GM18507 (cell line): Measurements from ENCODE around the gene CDKL5.
"Not testable (repeated sequence)": the region's sequence is repeated elsewhere in the genome, so short reads cannot be mapped to it uniquely, and the experiment has no call there.

Experiments used
- DNase-seq: peaks from one replicate; pipeline ENCODE4 v3.0.0; 2011; ENCODE audit warnings: low read depth; ENCODE audit not compliant: insufficient read length; ENCODE audit errors: extremely low spot score
- FAIRE-seq: peaks from 2 replicates; lab custom pipeline; 2011; peaks lifted over from hg19 to GRCh38; lab: Jason Lieb, UNC

CDKL5 gene

GRCh38 chrX:18561020-18561419 lies 135.6 kb downstream of the CDKL5 start:
- FAIRE-seq (no peak), DNase-seq (no peak)

GRCh38 chrX:18565727-18566126 lies 140.3 kb downstream of the CDKL5 start:
- DNase-seq: no peak
- FAIRE-seq: no peak

- FAIRE-seq (no peak), DNase-seq (no peak)
Measured at GRCh38 chrX:18566748-18567147, 141.3 kb downstream of the CDKL5 start.

- DNase-seq: no peak
- FAIRE-seq: no peak
Measured at GRCh38 chrX:18573556-18573955, 148.1 kb downstream of the CDKL5 start.

GRCh38 chrX:18574591-18574990 lies 149.2 kb downstream of the CDKL5 start:
- DNase-seq (no peak), FAIRE-seq (no peak)

- DNase-seq: no peak
- no peak for FAIRE-seq
Measured at GRCh38 chrX:18575744-18576143, 150.3 kb downstream of the CDKL5 start.

GRCh38 chrX:18577400-18577799 lies 152.0 kb downstream of the CDKL5 start:
- FAIRE-seq (no peak), DNase-seq (no peak)

GRCh38 chrX:18578546-18578945 lies 153.1 kb downstream of the CDKL5 start:
- FAIRE-seq (no peak), DNase-seq (no peak)

GRCh38 chrX:18579495-18579894 lies 154.1 kb downstream of the CDKL5 start:
- FAIRE-seq (no peak), DNase-seq (no peak)

- DNase-seq (no peak), FAIRE-seq (no peak)
Measured at GRCh38 chrX:18582910-18583493, 157.6 kb downstream of the CDKL5 start.

- not testable (repeated sequence) for FAIRE-seq, DNase-seq
Measured at GRCh38 chrX:18589292-18589691, 163.9 kb downstream of the CDKL5 start.

GRCh38 chrX:18591834-18592233 lies 166.4 kb downstream of the CDKL5 start:
- FAIRE-seq (peak; percentile 5), DNase-seq (no peak)

- FAIRE-seq: no peak
- DNase-seq: no peak
Measured at GRCh38 chrX:18594079-18594478, 168.7 kb downstream of the CDKL5 start.

- no peak for FAIRE-seq
Measured at GRCh38 chrX:18596096-18596495, 170.7 kb downstream of the CDKL5 start.

GRCh38 chrX:18598413-18598812 lies 173.0 kb downstream of the CDKL5 start:
- DNase-seq (no peak), FAIRE-seq (no peak)

More at GRCh38 chrX:18596096-18596495, 170.7 kb downstream of the CDKL5 start:
- DNase-seq: no peak

GRCh38 chrX:18607966-18608365 lies 182.6 kb downstream of the CDKL5 start:
- no peak for FAIRE-seq
- DNase-seq: no peak

GRCh38 chrX:18613930-18614639 lies 188.7 kb downstream of the CDKL5 start:
- FAIRE-seq (no peak), DNase-seq (no peak)

GRCh38 chrX:18616688-18617406 lies 191.4 kb downstream of the CDKL5 start:
- DNase-seq (no peak), FAIRE-seq (no peak)

GRCh38 chrX:18617407-18617750 lies 192.0 kb downstream of the CDKL5 start:
- no peak for FAIRE-seq
- DNase-seq: no peak

- no peak for DNase-seq
- FAIRE-seq: no peak
Measured at GRCh38 chrX:18619288-18619687, 193.9 kb downstream of the CDKL5 start.

- no peak for FAIRE-seq
- DNase-seq: no peak
Measured at GRCh38 chrX:18620349-18620748, 194.9 kb downstream of the CDKL5 start.
